Heart right ventricle (tissue), 16 donors: ENCODE results near the gene SSH2. TPM values are rescaled to one million over a fixed set of nuclear protein-coding genes. Genes with fewer than 3 reads are reported as not detected.

Source experiments
- ATAC-seq, 8 donors: fragments of 200-7000 bp; cut with Tn5 transposase; one replicate each; pipeline ENCODE4 v1.9.1; 2020; ENCODE audit warnings: mild to moderate bottlenecking in 8 of 8, moderate library complexity in 8 of 8, moderate number of reproducible peaks in 1 of 8
- DNase-seq, 2 donors: peaks; one replicate each; pipeline ENCODE4 v3.0.0-alpha.2; 2020
- H3K27ac ChIP-seq, 10 donors: fragments of 200-600 bp; sonication (generic) in 2 of 10; one replicate each; pipeline versions ENCODE4 v1.5.0 to v1.8.0; 2020 to 2022; ENCODE audit warnings: mild to moderate bottlenecking in 3 of 10
- H3K27me3 ChIP-seq, 7 donors: fragments of 200-600 bp; one replicate each; pipeline ENCODE4 v1.8.0; 2021 to 2022; ENCODE audit warnings: mild to moderate bottlenecking in 2 of 7
- H3K36me3 ChIP-seq, 9 donors: fragments of 200-600 bp; sonication (generic) in 1 of 9; one replicate each; pipeline versions ENCODE4 v1.5.0 to v1.8.0; 2020 to 2022; ENCODE audit warnings: mild to moderate bottlenecking in 2 of 9
- H3K4me1 ChIP-seq, 9 donors: fragments of 200-600 bp; sonication (generic) in 1 of 9; one replicate each; pipeline versions ENCODE4 v1.5.0 to v1.8.0; 2020 to 2022; ENCODE audit warnings: mild to moderate bottlenecking in 4 of 9
- H3K4me3 ChIP-seq, 10 donors: fragments of 200-600 bp; sonication (generic) in 2 of 10; one replicate each; pipeline versions ENCODE4 v1.5.0 to v1.8.0; 2020 to 2022; ENCODE audit warnings: mild to moderate bottlenecking in 7 of 10, moderate library complexity in 2 of 10
- H3K9me3 ChIP-seq, 11 donors: fragments of 200-600 bp in 10 of 11; sonication (generic) in 2 of 11; one replicate each; pipeline versions ENCODE4 v1.5.0 to v1.8.0; 2013 to 2022; ENCODE audit warnings: mild to moderate bottlenecking in 2 of 11, control low read depth in 1 of 11, moderate library complexity in 1 of 11
- WGBS, 2 donors: extraction: QIAGEN DNeasy Blood & Tissue Kit; methylation state at CpG; one replicate each; pipeline ENCODE4 v1.1.7; 2013; ENCODE audit warnings: inconsistent platforms in 1 of 2; 5-methylcytosine and 5-hydroxymethylcytosine counted together
- intact Hi-C, 10 donors: fragments of 100-400 bp; cut with DNase I; formaldehyde crosslinking; loops; one replicate each; pipeline versions ENCODE4 v1.11.1 to v1.14.2; 2022
- polyA plus RNA-seq, 2 donors: library from polyadenylated mRNA; stranded (reverse); fragments of 200-250 nt; gene quantifications; one replicate each; pipeline ENCODE4 v1.2.3, GENCODE V29; 2013
- total RNA-seq, 10 donors: library from RNA; stranded (reverse); fragmentation: NEBNext Ultra II Directional in 3 of 10; extraction: Animal tissue kit (Norgen Biotek cat#: 25700) in 3 of 10; gene quantifications; one replicate each; pipeline versions ENCODE4 v1.2.1 to v1.2.4, GENCODE V29; 2021 to 2023
- TF ChIP-seq, protein P1 (sequence below), 9 donors: fragments of 200-600 bp; sonication (generic) in 2 of 9; IDR thresholded peaks; one replicate each; pipeline versions ENCODE4 v1.5.0 to v1.8.0; 2021 to 2022; ENCODE audit warnings: antibody characterized with exemption in 9 of 9, mild to moderate bottlenecking in 5 of 9, moderate library complexity in 1 of 9
- donor health status: Arrhythmogenic right ventricular cardiomyopathy.
- donor health status: ischemic (EF 13 %, LVEDD 7.1; RV severe dilation, severe dysfunction).
- donor health status: healthy with polysubstance abuse.
- donor health status: DM: no; HTN: yes; CAD: no.
- donor health status: DM: no; HTN: no; CAD: no.
- donor health status: ischemic (EF 25% LVEDD 6.9; RV normal size, moderate dysfunction).
- donor health status: ischemic (EF 25% LVEDD 5.7; RV mildly dilated, moderate dysfunction).
- donor health status: healthy.
- donor health status: DM: yes; HTN: yes; CAD: no.
- donor health status: Ischemic cardiomyopathy.
- donor health status: ischemic (EF 35%, LVEDD 5.7; RV mildly dilated, moderate dysfunction).
- donor health status: nonischemic (EF 11% LVEDD 7.7; RV severe dilation, severe dysfunction).
- donor health status: DM: yes; HTN: yes; CAD: no.
- donor health status: PGD.
- donor health status: ischemic (EF 29% LVEDD 5.4; RV normal size, mild dysfunction).
- donor health status: nonischemic (EF 23%, LVEDD 6.1; RV moderate dilation, normal function).

SSH2 gene
- total and polyA plus RNA-seq, 12 donors, result 17.9 to 42.9 (median 34.3) TPM

DNA sequence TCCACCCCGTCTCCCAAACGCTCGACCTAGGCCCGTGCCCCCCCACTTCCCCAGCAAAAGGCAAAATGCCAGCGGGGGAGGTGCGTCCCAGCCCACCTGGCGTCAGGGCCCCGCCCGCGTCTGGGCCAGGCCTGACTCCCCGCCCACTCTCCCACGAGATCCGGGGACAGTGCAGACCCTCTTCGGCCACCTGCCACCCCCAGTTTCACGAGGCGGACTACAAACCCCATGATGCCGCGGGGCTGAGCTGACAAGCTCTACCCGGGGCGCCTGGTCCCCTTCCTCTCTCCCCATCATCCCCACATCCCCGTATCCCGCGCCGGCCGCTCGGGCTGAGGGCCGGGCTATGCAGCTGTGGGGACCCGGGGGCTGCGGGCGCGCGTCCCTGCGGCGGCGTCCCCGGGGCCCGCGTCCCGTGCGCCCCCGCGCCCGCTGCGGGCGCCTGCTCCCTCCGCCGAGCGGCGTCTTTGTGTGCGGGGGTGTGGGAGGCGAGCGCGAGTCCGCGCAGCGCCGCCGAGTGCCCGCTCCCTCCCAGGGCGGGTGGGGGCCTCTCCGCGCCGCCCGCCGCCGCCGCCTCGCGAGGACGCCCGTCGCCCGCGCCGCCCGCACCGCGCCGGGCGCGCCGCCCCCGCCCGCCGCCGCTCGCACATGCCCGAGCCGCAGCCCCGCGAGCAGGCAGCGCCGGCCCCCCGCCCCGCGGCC, 337.0 kb downstream of the SSH2 start, which contains the start of gene ANKRD13B:
TSS of gene ANKRD13B (plus strand) at position 283 of the 702 bp plus-strand sequence. CDS start 490 bp downstream, outside the sequence.
- ATAC-seq, result peak in 2 of 8 donors; percentile 7 to 13
- WGBS, 2 donors, result 1% methylated on average over 85 to 90 of the region's 96 CpGs
- Histone ChIP-seq H3K27ac (peak within 1 kb of the TSS in 9 of 10 donors; percentile 16 to 95 (median 89)), H3K4me1 (peaks cover 19 to 85% (median 64%) of the 10 kb centered on the region in 9 donors), H3K4me3 (peak within 1 kb of the TSS; percentile 50 to 78 (median 68)), H3K36me3 (no peaks in the 10 kb centered on the region), H3K9me3 (no peaks in the 10 kb centered on the region), H3K27me3 (peaks cover 0 to 15% (median 0%) of the 10 kb centered on the region in 7 donors)
- DNase-seq, result peak; percentile 44 to 62
- TF ChIP-seq, protein P1, sequence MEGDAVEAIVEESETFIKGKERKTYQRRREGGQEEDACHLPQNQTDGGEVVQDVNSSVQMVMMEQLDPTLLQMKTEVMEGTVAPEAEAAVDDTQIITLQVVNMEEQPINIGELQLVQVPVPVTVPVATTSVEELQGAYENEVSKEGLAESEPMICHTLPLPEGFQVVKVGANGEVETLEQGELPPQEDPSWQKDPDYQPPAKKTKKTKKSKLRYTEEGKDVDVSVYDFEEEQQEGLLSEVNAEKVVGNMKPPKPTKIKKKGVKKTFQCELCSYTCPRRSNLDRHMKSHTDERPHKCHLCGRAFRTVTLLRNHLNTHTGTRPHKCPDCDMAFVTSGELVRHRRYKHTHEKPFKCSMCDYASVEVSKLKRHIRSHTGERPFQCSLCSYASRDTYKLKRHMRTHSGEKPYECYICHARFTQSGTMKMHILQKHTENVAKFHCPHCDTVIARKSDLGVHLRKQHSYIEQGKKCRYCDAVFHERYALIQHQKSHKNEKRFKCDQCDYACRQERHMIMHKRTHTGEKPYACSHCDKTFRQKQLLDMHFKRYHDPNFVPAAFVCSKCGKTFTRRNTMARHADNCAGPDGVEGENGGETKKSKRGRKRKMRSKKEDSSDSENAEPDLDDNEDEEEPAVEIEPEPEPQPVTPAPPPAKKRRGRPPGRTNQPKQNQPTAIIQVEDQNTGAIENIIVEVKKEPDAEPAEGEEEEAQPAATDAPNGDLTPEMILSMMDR (IDR thresholded peaks at IDR 0.05), result no peak
- intact Hi-C loops, result no loop called here

DNA sequence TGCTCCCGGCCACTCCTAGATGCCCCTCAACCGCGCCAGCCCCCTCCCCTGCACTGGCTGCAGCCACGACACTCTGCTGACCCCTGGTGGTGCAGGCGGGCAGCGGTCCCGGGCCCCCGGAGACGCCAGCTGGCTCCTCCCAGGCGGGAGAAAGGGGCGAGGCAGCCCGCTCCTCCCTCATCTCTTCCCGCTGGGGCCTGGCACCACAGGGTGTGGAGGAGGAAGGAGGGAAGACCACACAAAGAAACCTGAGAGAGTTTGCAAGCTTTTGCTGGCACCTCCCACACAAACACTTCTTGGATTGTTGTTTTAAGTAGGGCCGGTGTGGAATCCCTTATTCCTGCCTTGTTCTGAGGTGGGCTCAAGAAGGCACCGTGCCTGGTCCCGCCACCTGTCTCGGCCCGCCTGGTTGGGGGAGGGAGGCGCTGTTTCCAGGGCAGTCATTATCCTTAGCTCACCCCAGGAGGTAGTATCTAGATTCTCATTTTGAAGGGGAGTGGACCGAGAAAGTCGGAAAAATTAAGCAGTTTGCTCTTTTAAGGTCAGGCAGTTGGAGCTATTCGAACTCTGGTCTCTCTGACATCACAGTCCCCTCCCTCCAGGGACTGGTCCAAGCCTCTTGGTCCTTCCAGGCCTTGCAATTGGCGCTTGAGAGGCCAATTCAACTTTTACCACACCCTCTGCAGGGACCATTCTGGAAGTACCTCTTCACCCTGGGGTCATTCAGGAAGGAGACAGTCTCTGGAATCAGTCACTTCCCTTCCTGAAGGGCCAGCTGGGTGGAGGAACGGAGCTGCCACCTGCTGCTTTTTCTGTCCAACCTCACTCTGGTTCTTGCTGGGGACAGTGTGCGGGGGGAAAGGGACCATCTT, 338.1 kb downstream of the SSH2 start:
- DNase-seq (peak; percentile 88 to 93), ATAC-seq (peak; percentile 63 to 87 (median 77))
- TF ChIP-seq, protein P1 (IDR thresholded peaks at IDR 0.05), result peak; percentile 29 to 100 (median 98)
- 11 to 14% methylated on average over 25 of the region's 25 CpGs for WGBS, 2 donors
- Histone ChIP-seq H3K4me3 (peak overlapping the region in 9 of 10 donors; percentile 12 to 78 (median 63)), H3K36me3 (no peaks in the 10 kb centered on the region), H3K27me3 (peaks cover 0 to 15% (median 0%) of the 10 kb centered on the region in 7 donors), H3K9me3 (no peaks in the 10 kb centered on the region), H3K4me1 (peaks cover 26 to 85% (median 67%) of the 10 kb centered on the region in 9 donors), H3K27ac (peak overlapping the region in 9 of 10 donors; percentile 16 to 95 (median 89))
- intact Hi-C loops, result loop anchor here in 2 of 10 donors (1.0 kb wide), 1 partner anchor 12 kb away; no protein-coding TSS in a partner anchor

DNA sequence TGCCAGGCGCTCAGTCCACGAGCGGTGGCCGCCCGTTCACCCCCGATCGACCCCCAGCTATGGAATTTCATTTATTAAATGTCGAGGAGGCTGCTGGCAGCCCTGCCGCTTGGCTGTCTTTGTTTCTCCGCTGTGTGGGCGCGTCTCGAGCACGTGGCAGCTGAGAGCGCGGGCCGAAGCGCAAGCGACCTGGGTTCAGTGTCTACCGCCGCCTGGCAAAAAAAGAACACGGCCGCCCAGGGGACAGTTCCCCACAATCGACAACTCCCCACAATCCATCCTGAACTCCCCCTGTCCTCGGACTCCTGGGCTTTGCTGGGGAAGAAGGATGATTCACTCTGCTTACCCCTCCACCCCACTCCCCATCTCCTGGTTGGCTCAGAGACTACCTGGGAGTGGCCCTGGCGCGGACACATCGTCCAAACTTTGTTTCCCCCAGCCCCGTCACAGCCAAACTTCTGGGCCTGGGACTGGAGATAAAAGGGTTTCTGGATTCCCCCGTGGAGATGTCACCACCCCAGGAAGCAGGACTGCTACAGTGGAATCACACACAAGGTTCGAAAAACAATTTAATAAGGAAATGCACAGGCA, 338.8 kb downstream of the SSH2 start:
- H3K4me1 ChIP-seq, result peaks cover 25 to 85% (median 67%) of the 10 kb centered on the region in 9 donors

More for the DNA sequence above, 338.8 kb downstream of the SSH2 start:
- DNase-seq (peak; percentile 42 to 54), ATAC-seq (peak in 6 of 8 donors; percentile 4 to 26 (median 12))
- WGBS, 2 donors, result 2 to 5% methylated on average over 27 to 31 of the region's 31 CpGs
- Histone ChIP-seq H3K27ac (peak overlapping the region; percentile 16 to 95 (median 88)), H3K27me3 (peaks cover 0 to 15% (median 0%) of the 10 kb centered on the region in 7 donors), H3K4me3 (peak overlapping the region in 9 of 10 donors; percentile 12 to 78 (median 63)), H3K36me3 (no peaks in the 10 kb centered on the region), H3K9me3 (no peaks in the 10 kb centered on the region)
- intact Hi-C loops, result loop anchor here in 2 of 10 donors (1.0 kb wide), 1 partner anchor 11 kb away; no protein-coding TSS in a partner anchor
- TF ChIP-seq, protein P1 (IDR thresholded peaks at IDR 0.05), result no peak
